Suprapubic skin (tissue), 4 donors: Measurements from ENCODE around the gene RAB27A.

Experiments
- CTCF ChIP-seq, 2 donors: fragments of 200-600 bp in 1 of 2; fragments of 450-650 bp in 1 of 2; sonication (generic) in 1 of 2; IDR thresholded peaks; one replicate each; pipeline ENCODE4 v1.5.1; 2016 to 2019; ENCODE audit warnings: antibody characterized with exemption in 2 of 2, mild to moderate bottlenecking in 1 of 2, moderate library complexity in 1 of 2
- POLR2A ChIP-seq, 2 donors: fragments of 450-650 bp; IDR thresholded peaks; one replicate each; pipeline ENCODE4 v1.6.1; 2017; ENCODE audit warnings: antibody characterized with exemption in 2 of 2, mild to moderate bottlenecking in 2 of 2, moderate library complexity in 2 of 2
- POLR2AphosphoS5 ChIP-seq, 3 donors: sonication (generic); formaldehyde crosslinking; IDR thresholded peaks; one replicate each; pipeline ENCODE4 v1.6.1; 2017; ENCODE audit warnings: antibody characterized with exemption in 3 of 3

- TF ChIP-seq CTCF (IDR thresholded peaks at IDR 0.05): no peak
- TF ChIP-seq POLR2A (IDR thresholded peaks at IDR 0.05): no peak
- no peak for TF ChIP-seq POLR2AphosphoS5 (IDR thresholded peaks at IDR 0.05)
Observed at GRCh38 chr15:55250941-55251340, 38.7 kb downstream of the RAB27A start.
